MCF 10A (cell line): ENCODE results near the gene DNAH3. TPM values are rescaled to one million over a fixed set of nuclear protein-coding genes. Genes with fewer than 3 reads are reported as not detected.

Experiments
- BruUV-seq: library from RNA; stranded (reverse); fragments of 400-500 nt; replicated peaks from 2 replicates; lab custom pipeline; 2021; lab: Mats Ljungman, UMichigan
- CTCF ChIA-PET: fragments of 300-600 bp; sonication (Branson Sonifier 250); formaldehyde crosslinking; extraction: SDS; loops from one replicate; lab custom pipeline; 2021; ENCODE audit warnings: antibody characterized with exemption, inconsistent platforms; lab: Yijun Ruan, JAX
- POLR2A ChIA-PET: fragments of 300-600, 350-650 bp; sonication (Branson Sonifier 250); formaldehyde crosslinking; extraction: SDS; loops from one replicate; lab custom pipeline; 2020; ENCODE audit warnings: antibody characterized with exemption, inconsistent platforms; lab: Yijun Ruan, JAX
- DNase-seq: peaks from one replicate; pipeline ENCODE4 v3.0.0-alpha.2; 2018; ENCODE audit not compliant: unreplicated experiment
- H3K27ac Mint-ChIP-seq: one replicate; pipeline ENCODE4 v1.8.0; 2022; ENCODE audit warnings: mild to moderate bottlenecking, low read depth, mixed read lengths; ENCODE audit not compliant: unreplicated experiment
- H3K27me3 Mint-ChIP-seq: one replicate; pipeline ENCODE4 v1.8.0; 2022; ENCODE audit warnings: mixed read lengths; ENCODE audit not compliant: insufficient read depth, unreplicated experiment
- H3K36me3 Mint-ChIP-seq: one replicate; pipeline ENCODE4 v1.8.0; 2022; ENCODE audit warnings: mild to moderate bottlenecking, moderate library complexity, mixed read lengths; ENCODE audit not compliant: insufficient read depth, unreplicated experiment
- H3K4me1 Mint-ChIP-seq: one replicate; pipeline ENCODE4 v1.8.0; 2022; ENCODE audit warnings: mixed read lengths; ENCODE audit not compliant: insufficient read depth, unreplicated experiment
- H3K4me3 Mint-ChIP-seq: one replicate; pipeline ENCODE4 v1.8.0; 2022; ENCODE audit warnings: mild to moderate bottlenecking, moderate library complexity, mixed read lengths; ENCODE audit not compliant: unreplicated experiment
- H3K9me3 Mint-ChIP-seq: one replicate; pipeline ENCODE4 v1.8.0; 2022; ENCODE audit warnings: mixed read lengths; ENCODE audit not compliant: unreplicated experiment
- intact Hi-C: fragments of 100-400 bp; cut with micrococcal nuclease; formaldehyde crosslinking; loops from 2 replicates; pipeline ENCODE4 v1.14.1; 2022
- total RNA-seq: library from RNA; stranded (reverse); gene quantifications from 2 replicates; pipeline ENCODE4 v1.2.3, GENCODE V29; 2022
- TF ChIP-seq, protein P1 (sequence below): fragments of 200-600 bp; IDR thresholded peaks from one replicate; pipeline ENCODE4 v1.8.0; 2022; ENCODE audit warnings: antibody characterized with exemption, mild to moderate bottlenecking; ENCODE audit not compliant: unreplicated experiment

The DNAH3 gene
- total RNA-seq, 1 experiment from 2014 or later, result not detected

DNA sequence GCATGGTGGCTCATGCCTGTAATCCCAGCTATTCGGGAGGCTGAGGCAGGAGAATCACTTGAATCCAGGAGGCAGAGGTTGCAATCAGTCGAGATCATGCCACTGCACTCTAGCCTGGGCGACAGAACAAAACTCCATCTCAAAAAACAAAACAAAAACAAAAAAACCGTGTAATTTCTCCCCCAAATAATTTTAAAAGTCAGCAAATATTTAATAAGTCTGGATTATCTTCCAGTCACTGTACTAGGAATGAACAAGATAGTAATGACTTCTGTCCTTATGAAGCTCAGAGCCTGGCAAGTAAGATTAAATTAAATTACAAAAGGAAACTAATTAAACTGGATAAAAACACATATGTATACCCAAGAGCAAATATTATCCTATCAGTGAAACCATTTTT is 113.5 kb downstream of the DNAH3 start:
- BruUV-seq, result no TSS peak
- TF ChIP-seq, protein P1, sequence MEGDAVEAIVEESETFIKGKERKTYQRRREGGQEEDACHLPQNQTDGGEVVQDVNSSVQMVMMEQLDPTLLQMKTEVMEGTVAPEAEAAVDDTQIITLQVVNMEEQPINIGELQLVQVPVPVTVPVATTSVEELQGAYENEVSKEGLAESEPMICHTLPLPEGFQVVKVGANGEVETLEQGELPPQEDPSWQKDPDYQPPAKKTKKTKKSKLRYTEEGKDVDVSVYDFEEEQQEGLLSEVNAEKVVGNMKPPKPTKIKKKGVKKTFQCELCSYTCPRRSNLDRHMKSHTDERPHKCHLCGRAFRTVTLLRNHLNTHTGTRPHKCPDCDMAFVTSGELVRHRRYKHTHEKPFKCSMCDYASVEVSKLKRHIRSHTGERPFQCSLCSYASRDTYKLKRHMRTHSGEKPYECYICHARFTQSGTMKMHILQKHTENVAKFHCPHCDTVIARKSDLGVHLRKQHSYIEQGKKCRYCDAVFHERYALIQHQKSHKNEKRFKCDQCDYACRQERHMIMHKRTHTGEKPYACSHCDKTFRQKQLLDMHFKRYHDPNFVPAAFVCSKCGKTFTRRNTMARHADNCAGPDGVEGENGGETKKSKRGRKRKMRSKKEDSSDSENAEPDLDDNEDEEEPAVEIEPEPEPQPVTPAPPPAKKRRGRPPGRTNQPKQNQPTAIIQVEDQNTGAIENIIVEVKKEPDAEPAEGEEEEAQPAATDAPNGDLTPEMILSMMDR, result no peak
- no peaks in the 10 kb centered on the region for H3K4me1 Mint-ChIP-seq
- POLR2A ChIA-PET, result no interaction called here
- peaks cover 11% of the 10 kb centered on the region for H3K27me3 Mint-ChIP-seq
- intact Hi-C loops, result no loop called here
- H3K9me3 Mint-ChIP-seq, result no peaks in the 10 kb centered on the region
- CTCF ChIA-PET, result interaction anchor here (0.7 kb wide), 1 partner anchor 657 kb away, joined by 3 read pairs; no protein-coding TSS in a partner anchor
- no peak overlapping the region for H3K4me3 Mint-ChIP-seq
- no peak overlapping the region for H3K27ac Mint-ChIP-seq
- no peak for DNase-seq
- no peaks in the 10 kb centered on the region for H3K36me3 Mint-ChIP-seq

DNA sequence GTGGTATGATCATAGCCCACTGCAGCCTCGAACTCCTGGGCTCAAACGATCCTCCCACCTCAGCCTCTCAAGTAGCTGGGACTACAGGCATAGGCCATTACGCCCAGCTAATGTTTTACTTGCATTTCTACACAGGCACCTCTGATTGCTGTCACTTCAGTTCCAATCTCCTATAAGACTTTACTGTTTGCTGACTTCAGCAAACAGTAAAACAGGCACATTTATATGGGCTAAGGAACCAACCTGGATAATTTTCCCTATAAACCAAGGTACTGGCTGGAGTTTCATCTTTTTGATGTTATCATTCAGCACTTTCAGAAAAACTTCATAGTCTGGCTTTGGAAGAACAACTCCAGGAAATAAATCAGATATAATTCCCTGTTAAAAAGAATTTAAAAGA is 114.2 kb downstream of the DNAH3 start:
- TF ChIP-seq, protein P1, result no peak
- POLR2A ChIA-PET, result no interaction called here
- intact Hi-C loops, result no loop called here
- H3K4me3 Mint-ChIP-seq, result no peak overlapping the region
- CTCF ChIA-PET, result interaction anchor here (0.6 kb wide), 1 partner anchor 928 kb away, joined by 3 read pairs; no protein-coding TSS in a partner anchor
- no peak overlapping the region for H3K27ac Mint-ChIP-seq
- no peak for DNase-seq
- no TSS peak for BruUV-seq
- H3K36me3 Mint-ChIP-seq, result no peaks in the 10 kb centered on the region
- no peaks in the 10 kb centered on the region for H3K9me3 Mint-ChIP-seq
- peaks cover 11% of the 10 kb centered on the region for H3K27me3 Mint-ChIP-seq
- no peaks in the 10 kb centered on the region for H3K4me1 Mint-ChIP-seq

DNA sequence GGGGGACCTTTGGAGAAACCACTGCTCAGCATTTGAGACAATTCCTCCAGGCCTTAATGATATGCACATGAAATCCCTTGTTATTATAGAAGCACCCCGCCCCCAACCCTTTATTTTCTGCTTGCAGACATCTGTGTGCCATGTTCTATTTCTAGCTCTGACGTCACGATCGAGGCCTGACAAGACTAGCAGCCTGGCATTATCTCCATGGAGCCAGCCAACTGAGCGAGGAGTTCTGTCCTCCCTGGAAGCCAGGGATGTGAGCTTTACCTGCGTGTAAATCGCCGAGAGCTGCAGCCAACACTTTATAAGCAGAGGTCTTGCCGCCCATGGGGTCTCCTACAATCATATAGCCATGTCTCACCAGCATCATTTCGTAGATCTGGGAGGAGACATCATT is 116.9 kb downstream of the DNAH3 start:
- Mint-ChIP-seq H3K27me3 (peaks cover 11% of the 10 kb centered on the region), H3K4me1 (no peaks in the 10 kb centered on the region), H3K36me3 (peaks cover 4% of the 10 kb centered on the region), H3K9me3 (no peaks in the 10 kb centered on the region), H3K27ac (no peak overlapping the region), H3K4me3 (no peak overlapping the region)
- BruUV-seq, result no TSS peak
- POLR2A ChIA-PET, result no interaction called here
- CTCF ChIA-PET, result interaction anchor here (1.2 kb wide), 2 partner anchors 34 to 37 kb away, joined by 4 to 5 read pairs; no protein-coding TSS in a partner anchor
- no peak for DNase-seq
- TF ChIP-seq, protein P1, result no peak
- intact Hi-C loops, result no loop called here

DNA sequence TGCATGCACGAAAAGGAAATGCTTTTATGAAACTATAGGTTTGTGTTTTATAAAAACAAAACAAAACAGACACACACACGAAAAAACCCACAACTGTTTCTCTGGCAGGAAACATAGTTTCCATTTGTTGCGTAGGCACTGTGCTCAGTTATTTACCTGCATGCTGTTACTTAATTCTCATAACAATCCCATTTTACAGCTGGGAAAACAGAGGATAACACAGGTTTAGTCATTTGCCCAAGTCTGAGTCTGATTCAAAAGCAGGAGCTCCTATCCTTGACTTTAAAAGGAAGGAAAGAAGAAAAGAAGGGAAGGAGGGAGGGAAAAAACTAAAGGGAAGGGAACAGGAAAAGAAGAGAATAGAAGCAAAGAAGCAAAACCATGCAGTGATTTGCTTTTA is 117.4 kb downstream of the DNAH3 start:
- no peak overlapping the region for H3K4me3 Mint-ChIP-seq
- no peaks in the 10 kb centered on the region for H3K9me3 Mint-ChIP-seq
- no peak overlapping the region for H3K27ac Mint-ChIP-seq
- TF ChIP-seq, protein P1, result no peak
- ChIA-PET POLR2A (no interaction called here), CTCF (interaction anchor here (1.2 kb wide), 1 partner anchor 34 kb away, joined by 5 read pairs; no protein-coding TSS in a partner anchor)
- no peaks in the 10 kb centered on the region for H3K4me1 Mint-ChIP-seq
- H3K36me3 Mint-ChIP-seq, result peaks cover 4% of the 10 kb centered on the region
- H3K27me3 Mint-ChIP-seq, result peaks cover 11% of the 10 kb centered on the region
- intact Hi-C loops, result no loop called here
- no TSS peak for BruUV-seq
- no peak for DNase-seq
